Fibroblast of lung (primary cell): Measurements from ENCODE around the gene LHFPL2.

Source experiments
- CTCF ChIP-seq, 2 donors: IDR thresholded peaks in 1 of 2; conservative IDR thresholded peaks in 1 of 2; 1 replicate in 1 of 2; 2 replicates in 1 of 2; pipeline ENCODE4 v1.5.1; 2011 to 2012; ENCODE audit warnings: low read length in 2 of 2, control low read depth in 1 of 2, inconsistent platforms in 1 of 2, low read depth in 1 of 2, mild to moderate bottlenecking in 1 of 2
- EZH2 ChIP-seq: IDR thresholded peaks from 2 replicates; pipeline ENCODE4 v1.5.1; 2012; ENCODE audit warnings: low read length, control low read depth, mild to moderate bottlenecking; ENCODE audit errors: missing control alignments

- TF ChIP-seq CTCF (conservative IDR thresholded peaks at IDR 0.05 in 1 of 2, IDR thresholded peaks at IDR 0.05 in 1 of 2; ENCODE audit: low read depth in 1 of 2, low read length in 2 of 2) (no peak), EZH2 (no peak)
Measured at GRCh38 chr5:78648359-78649210, at the start of gene LHFPL2.
